Bronchial epithelial cell (primary cell): ENCODE measurements around the gene SPTLC1. TPM values are rescaled to one million over a fixed set of nuclear protein-coding genes. Genes with fewer than 3 reads are reported as not detected.

Experiments
- DNase-seq: peaks from one replicate; pipeline ENCODE4 v3.0.0-alpha.2; 2010; ENCODE audit warnings: low read depth
- FAIRE-seq: peaks from 2 replicates; lab custom pipeline; 2011; peaks lifted over from hg19 to GRCh38; lab: Jason Lieb, UNC
- H3K27me3 ChIP-seq: 2 replicates; pipeline ENCODE4 v1.5.1; 2011; ENCODE audit warnings: low read length; ENCODE audit not compliant: control insufficient read depth, insufficient read depth
- H3K36me3 ChIP-seq: 2 replicates; pipeline ENCODE4 v1.5.1; 2011; ENCODE audit warnings: low read length; ENCODE audit not compliant: control insufficient read depth, insufficient read depth
- H3K4me3 ChIP-seq: 2 replicates; pipeline ENCODE4 v1.5.1; 2011; ENCODE audit warnings: mild to moderate bottlenecking, low read depth, low read length, control low read depth
- total RNA-seq: library from RNA; depleted of rRNA; stranded (reverse); fragments of >200 nt; gene quantifications from 2 replicates; pipeline ENCODE4 v1.2.1, GENCODE V29; 2014
- TF ChIP-seq, protein P1 (sequence below): IDR thresholded peaks from 2 replicates; pipeline ENCODE4 v1.5.1; 2011; ENCODE audit warnings: mild to moderate bottlenecking, moderate library complexity, low read length, control low read depth, inconsistent platforms; ENCODE audit not compliant: insufficient read depth, severe bottlenecking

The SPTLC1 gene
- total RNA-seq, 1 donor from 2014 or later: 103 TPM

DNA sequence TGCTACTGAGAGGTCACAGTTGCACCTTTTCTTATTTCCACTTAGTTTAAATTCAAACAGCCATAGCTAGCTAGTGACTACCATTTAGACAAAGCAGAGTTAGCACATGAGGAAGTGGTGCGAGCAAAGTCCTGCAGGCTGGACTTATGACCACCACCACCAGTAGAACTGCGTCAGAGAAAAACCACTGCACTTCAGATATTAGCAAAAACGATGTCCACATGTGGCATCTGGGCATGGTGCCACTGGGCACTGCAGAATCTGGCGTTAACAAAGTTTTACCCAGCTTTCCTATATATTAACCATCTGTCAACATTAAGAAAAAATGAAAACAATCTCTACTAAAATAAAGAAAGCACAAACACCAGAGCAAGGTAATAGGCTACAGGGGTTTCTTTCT lies 80.1 kb downstream of the SPTLC1 start:
- TF ChIP-seq, protein P1, sequence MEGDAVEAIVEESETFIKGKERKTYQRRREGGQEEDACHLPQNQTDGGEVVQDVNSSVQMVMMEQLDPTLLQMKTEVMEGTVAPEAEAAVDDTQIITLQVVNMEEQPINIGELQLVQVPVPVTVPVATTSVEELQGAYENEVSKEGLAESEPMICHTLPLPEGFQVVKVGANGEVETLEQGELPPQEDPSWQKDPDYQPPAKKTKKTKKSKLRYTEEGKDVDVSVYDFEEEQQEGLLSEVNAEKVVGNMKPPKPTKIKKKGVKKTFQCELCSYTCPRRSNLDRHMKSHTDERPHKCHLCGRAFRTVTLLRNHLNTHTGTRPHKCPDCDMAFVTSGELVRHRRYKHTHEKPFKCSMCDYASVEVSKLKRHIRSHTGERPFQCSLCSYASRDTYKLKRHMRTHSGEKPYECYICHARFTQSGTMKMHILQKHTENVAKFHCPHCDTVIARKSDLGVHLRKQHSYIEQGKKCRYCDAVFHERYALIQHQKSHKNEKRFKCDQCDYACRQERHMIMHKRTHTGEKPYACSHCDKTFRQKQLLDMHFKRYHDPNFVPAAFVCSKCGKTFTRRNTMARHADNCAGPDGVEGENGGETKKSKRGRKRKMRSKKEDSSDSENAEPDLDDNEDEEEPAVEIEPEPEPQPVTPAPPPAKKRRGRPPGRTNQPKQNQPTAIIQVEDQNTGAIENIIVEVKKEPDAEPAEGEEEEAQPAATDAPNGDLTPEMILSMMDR: no peak
- H3K27me3 ChIP-seq: no peaks in the 10 kb centered on the region
- no peak overlapping the region for H3K4me3 ChIP-seq
- FAIRE-seq (no peak), DNase-seq (no peak)
- H3K36me3 ChIP-seq: peaks cover 14% of the 10 kb centered on the region

DNA sequence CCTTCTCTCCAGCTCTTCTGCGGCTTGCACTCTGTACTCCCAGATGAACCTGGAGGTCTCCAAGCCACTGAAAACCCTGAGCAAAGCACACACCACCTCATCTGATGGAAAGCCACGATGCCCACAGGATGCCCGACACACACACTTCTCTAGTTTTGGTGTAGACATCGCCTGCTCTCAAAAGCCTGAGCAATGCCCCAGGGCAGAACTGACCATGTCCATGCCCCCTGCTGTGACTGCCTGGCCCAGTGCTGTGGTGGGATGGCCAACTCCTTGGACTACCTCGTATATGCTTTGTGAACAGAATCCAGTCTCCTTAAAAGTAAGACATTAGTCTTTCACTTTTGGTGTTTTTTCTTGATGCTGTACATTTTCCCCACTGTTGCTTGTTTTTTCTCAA lies 81.2 kb downstream of the SPTLC1 start:
- Histone ChIP-seq H3K4me3 (no peak overlapping the region), H3K27me3 (no peaks in the 10 kb centered on the region), H3K36me3 (peaks cover 14% of the 10 kb centered on the region)
- TF ChIP-seq, protein P1: no peak
- no peak for DNase-seq
- no peak for FAIRE-seq

DNA sequence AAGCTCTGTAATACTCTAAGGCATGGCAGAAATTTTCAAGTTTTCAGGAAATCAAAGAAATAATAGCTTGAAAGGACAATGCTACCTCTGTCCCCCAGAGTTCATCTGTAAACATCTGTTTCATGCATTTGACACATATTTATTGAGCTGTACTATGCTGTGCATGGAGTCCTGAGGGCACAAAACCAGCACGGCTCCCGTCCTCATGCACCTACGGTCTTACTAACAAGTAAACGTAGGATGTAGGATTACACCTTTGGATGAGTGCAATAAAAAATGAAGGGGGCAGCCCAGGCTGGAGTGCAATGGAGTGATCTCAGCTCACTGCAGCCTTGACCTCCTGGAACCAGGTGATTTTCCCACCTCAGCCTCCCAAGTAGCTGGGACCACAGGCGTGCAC lies 81.9 kb downstream of the SPTLC1 start:
- DNase-seq (no peak), FAIRE-seq (no peak)
- Histone ChIP-seq H3K4me3 (no peak overlapping the region), H3K36me3 (peaks cover 10% of the 10 kb centered on the region), H3K27me3 (no peaks in the 10 kb centered on the region)
- TF ChIP-seq, protein P1: no peak

DNA sequence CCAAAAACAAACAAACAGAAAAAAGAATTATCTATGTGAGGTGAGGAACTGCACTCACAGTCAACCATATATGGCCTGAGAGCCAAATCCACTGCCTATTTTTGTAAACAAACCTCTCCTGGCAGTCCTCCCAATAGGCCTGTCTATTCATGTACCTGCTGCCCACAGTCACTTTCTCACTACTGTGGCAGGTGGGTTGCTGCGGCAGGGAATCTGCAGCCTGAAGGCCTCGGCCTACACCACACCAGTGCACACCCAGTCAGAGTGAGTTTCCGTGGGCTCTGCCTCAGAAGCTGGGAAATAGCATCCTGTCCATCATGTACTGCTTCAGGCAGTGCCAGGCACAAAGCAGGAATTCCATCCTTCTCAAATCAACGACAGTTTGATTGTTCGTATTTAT lies 82.3 kb downstream of the SPTLC1 start:
- H3K4me3 ChIP-seq: no peak overlapping the region
- H3K27me3 ChIP-seq: no peaks in the 10 kb centered on the region
- peak; percentile 64 for DNase-seq
- TF ChIP-seq, protein P1: no peak
- no peak for FAIRE-seq
- H3K36me3 ChIP-seq: peaks cover 10% of the 10 kb centered on the region

DNA sequence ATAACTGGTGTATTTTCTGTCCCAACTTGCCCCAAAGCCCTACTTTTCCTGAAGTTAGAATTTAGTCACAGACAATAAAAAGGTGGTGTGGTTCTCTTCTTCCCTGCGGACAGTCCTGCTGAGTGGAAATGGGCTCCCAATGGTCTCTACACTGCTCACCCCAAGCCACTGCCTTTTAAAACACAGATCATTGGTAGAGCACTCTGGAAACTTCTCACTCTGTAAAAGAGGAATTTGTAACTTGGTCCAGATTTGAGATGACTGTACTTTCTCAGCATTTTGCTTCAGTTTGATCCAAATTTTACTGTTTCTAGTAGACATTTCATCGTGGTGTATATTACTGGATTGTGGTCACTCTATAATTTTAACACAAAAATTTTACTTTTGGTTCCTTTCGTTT lies 84.8 kb downstream of the SPTLC1 start:
- TF ChIP-seq, protein P1: no peak
- no peak for FAIRE-seq
- no peak for DNase-seq
- H3K36me3 ChIP-seq: peaks cover 6% of the 10 kb centered on the region
- no peak overlapping the region for H3K4me3 ChIP-seq
- H3K27me3 ChIP-seq: no peaks in the 10 kb centered on the region

DNA sequence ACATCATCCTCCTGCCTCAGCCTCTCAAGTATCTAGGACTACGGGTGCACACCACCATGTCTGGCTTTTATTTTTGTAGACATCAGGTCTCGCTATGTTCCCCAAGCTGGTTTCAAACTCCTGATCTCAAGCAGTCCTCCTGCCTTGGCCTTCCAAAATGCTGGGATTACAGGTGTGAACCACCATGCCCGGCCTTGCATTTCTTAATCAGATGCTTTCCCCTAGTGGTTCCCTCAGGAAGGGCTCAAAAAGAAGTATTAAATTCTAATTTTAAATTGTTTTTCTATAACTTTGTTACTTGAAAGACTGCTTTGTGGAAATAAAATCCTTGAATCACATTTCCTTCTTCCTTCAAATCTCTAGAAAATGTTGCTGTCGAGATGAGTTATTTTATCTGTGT lies 85.7 kb downstream of the SPTLC1 start:
- FAIRE-seq (no peak), DNase-seq (no peak)
- Histone ChIP-seq H3K36me3 (peaks cover 6% of the 10 kb centered on the region), H3K4me3 (no peak overlapping the region), H3K27me3 (no peaks in the 10 kb centered on the region)
- TF ChIP-seq, protein P1: peak; percentile 13
